T47D (cell line): ENCODE data around the gene FNBP1.
A peak's percentile ranks its signal among the peaks of the same experiment; 100 is the strongest.

Experiments
- DNase-seq, 2 experiments: peaks; one replicate each; pipeline versions ENCODE4 v3.0.0 to v3.0.0-alpha.2; 2011 to 2012; ENCODE audit warnings: low read depth in 1 of 2, low spot score in 1 of 2
- JUND ChIP-seq: IDR thresholded peaks from 2 replicates; pipeline ENCODE4 v1.6.1; 2012; ENCODE audit warnings: low read depth
- in situ Hi-C: cut with HindIII; loops from 2 replicates; pipeline ENCODE4 v1.10.0; 2016; ENCODE audit warnings: low sequenced_read_pairs, low pct_unique_long_range_greater_than_20kb

The FNBP1 gene

DNA sequence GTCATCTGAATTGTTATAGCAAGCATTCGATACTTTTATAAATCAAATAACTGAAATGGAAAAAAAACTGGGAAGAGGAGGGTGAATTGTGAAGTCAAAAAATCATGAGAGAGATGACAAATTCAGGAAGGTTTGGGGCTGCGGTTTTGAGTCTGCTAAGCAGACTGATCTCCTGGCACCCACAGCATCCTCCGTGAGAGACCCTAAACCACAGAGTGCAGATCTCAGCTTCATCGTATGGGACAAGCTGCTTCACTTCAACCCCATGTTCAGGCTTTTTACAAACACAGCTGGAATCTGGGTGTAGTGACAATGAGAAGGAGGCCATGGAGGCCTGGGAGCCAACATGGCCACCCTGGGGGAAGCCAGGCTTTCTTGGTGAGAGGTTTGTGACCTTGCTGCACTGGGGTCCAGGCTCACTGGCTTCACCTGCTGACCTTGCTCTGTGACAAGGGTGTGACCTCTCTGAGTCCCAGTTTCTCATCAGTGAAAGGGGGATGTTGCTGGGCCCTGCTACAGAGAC, 188.3 kb downstream of the FNBP1 start:
- no peak for TF ChIP-seq JUND
- no peak for DNase-seq
- in situ Hi-C loops, result no loop called here

DNA sequence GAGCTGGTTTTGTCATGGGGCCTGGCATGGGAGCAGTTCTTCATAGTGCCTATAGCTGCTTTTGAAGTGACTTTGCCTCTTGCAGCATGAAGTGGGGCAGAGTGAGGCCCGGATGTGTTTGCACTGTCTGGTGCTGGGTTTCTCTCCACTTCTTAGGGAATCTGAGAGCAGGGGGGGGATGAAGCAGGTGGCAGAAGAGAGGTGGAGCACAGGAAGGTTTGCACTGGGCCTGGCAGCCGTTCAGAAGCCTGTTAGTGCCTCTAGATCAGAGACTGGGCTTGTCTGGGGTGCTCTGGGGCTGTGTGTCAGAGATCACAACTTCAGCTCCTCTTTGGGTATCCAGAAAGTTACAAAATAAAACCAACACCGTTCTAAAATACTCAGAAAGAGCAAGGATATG, 189.4 kb downstream of the FNBP1 start:
- DNase-seq, result no peak
- TF ChIP-seq JUND, result no peak
- in situ Hi-C loops, result no loop called here

DNA sequence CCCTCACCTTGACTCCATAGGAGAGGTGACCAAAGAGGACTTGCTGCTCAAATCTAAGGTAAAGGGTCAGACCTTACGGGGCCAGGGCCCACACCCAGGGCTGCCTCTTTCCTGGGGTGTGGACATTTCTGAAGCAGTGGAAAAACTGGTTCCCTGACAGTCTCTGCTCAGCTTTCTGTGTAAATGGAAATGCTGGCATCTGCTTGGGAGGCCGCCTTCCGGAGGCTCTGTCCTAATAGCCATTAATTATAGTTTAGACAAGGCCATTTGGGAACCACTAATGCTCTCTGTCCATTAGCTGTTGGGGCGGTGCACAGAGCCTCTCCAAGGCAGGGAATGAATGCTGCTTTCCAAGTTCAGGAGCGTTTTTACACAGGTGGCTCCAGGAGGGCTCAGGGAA, 190.4 kb downstream of the FNBP1 start:
- DNase-seq, result peak in 1 of 2 experiments; percentile 28
- TF ChIP-seq JUND, result no peak
- in situ Hi-C loops, result no loop called here

DNA sequence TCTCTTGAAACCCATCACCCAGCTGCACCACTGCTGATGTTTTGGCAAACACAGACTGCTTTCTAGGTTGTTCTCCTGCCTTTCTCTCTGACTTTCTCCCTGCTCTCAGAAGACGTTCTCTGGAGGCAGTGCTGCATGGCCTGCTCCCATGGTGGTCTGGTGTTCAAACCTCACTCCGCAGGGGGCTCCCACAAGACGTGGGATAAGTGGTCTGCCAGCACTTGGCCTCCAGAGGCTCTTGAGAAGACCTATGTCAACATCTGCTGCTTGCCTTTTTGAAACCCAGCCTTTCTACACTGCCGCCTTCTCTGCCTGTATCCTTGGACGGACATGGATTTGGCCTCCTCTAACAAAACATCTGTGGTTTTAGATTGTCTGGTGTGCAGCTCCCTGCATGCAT, 191.2 kb downstream of the FNBP1 start:
- DNase-seq, result no peak
- no peak for TF ChIP-seq JUND
- in situ Hi-C loops, result no loop called here

DNA sequence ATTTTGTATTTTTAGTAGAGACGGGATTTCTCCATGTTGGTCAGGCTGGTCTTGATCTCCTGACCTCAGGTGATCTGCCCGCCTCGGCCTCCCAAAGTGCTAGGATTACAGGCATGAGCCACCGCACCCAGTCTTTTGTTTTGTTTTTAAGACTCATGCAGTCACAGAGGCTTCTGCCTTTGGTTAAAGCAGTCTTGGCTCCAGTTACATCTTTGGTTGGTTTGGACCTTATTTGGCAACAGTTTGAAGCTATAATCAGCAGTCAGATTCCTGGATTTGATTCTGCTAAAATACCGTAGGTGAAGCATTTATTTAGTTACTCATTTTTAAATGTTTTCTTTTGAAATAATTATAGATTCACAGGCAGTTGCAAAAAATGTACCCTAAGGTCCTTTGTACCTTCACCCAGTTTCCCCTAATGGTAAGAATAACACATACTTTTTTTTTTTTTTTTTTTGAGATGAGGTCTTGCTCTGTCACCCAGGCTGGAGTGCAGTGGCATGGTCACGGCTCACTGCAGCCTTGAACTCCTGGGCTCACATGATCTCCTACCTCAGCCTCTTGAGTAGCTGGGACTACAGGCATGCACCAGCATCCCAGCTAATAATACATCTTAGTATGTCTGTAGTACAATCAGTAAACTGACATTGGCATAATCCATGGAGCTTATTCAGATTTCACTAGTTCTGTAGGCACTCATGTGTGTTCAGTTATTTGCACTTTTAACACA, 192.0 kb downstream of the FNBP1 start:
- in situ Hi-C loops, result no loop called here

DNA sequence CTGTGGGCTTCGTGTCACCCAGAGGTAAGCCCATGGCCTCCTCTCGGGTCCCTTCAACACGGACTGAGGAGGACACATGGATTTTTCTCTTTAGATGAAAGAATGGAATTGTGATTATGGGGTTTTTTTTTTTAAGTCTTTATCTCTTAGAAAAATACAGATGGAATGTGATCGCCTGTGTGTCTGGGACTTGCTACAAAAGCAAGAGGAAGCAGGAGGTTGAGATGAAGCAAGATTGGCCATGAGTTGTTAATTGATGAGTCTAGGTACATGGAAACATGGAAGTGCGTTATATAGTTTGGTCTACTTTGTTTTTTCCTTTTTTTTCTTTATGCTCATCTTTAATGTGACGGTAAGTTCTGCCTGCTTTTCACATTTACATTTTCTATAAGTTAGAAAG, 193.1 kb downstream of the FNBP1 start:
- DNase-seq, result no peak
- TF ChIP-seq JUND, result no peak
- in situ Hi-C loops, result no loop called here

More for the DNA sequence above, 192.0 kb downstream of the FNBP1 start:
- TF ChIP-seq JUND, result no peak
- DNase-seq, result no peak

DNA sequence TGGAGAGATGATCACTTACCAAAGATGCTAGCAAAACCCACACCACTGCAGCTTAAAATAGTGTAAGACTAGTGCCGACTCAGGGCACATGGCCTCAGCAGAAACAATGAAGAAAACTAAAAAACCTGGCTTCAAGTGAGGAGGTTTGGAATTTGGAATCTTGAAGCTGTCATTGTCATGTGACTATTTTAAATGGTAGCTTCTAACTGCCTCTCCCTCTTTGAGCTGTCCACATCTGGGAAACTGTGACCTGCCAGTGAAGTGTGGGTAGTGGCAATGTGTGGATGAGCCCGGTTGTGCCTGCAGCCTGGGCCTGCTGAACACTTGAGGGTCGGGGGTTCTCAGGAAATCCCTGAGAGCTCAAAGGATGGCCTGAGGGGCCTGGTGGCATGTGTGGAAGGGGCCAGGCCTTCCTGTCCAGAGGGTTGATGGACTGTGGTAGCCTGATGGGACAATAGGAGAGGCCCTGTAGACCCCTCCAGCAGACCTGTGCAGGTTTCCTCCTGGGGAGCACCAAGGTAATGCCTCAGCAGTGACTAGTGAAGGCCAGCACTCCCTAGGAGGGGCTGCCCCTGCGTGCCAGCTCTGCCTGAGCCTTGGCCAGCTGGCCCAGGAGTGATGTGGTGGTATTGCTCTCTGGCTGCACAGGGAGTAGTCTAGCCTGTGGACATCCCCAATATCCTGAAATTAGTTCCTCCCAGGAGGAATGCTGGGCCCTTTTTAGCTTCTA, 194.1 kb downstream of the FNBP1 start:
- no peak for DNase-seq
- in situ Hi-C loops, result no loop called here
- TF ChIP-seq JUND, result no peak

DNA sequence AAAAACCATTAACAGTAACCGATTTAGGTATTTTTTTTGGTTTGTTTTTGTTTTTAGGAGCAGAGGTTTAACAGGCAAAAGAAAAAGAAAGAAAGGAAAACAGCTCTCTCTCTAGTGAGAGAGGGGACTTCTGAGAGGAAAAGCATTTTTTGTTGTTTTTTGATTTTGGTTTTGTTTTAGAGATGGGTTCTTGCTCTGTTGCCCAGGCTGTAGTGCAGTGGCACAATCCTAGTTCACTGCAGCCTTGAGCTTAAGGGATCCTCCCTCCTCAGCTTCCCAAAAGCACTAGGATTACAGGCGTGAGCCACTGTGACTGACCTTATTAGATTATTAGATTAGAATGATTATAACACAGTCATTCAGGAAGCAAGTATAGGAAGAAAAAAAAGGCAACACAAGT, 197.6 kb downstream of the FNBP1 start:
- DNase-seq, result no peak
- in situ Hi-C loops, result no loop called here
- TF ChIP-seq JUND, result no peak

DNA sequence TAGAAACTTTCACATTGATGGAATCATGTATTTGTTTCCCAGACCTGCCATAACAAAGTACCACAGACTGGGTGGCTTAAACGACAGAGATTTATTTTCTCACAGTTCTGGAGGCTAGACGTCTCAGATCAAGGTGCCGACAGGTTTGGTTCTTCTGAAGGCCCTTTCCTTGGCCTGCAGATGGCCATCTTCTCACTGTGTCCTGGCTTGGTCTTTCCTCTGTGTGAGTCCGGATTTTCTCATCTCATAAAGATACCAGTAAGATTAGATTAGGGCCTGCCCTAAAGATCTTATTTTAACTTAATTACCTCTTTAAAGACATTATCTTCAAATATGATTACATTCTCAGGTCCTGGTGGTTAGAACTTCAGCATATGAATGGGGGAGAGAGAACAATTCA, 201.9 kb downstream of the FNBP1 start:
- TF ChIP-seq JUND, result no peak
- in situ Hi-C loops, result no loop called here
- no peak for DNase-seq

DNA sequence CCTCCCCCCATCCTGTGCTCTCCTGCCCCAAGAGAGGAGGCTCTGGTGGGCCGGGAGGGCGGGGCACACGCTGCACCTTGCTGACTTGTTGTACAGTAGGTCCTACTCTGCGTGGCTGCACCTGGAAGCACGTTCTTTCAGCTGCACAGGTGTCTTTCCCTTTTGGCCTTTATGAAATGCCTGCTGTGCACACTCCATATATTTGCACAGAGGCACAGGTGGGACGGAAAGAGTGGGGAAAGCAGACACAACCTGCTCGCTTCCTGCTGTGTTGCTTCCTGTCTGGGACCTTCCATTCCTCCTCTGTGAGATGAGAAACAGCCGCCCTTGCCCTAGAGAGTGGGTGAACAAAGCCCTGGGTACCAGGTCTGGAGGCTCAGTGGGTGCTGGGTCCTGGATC, 203.0 kb downstream of the FNBP1 start:
- in situ Hi-C loops, result no loop called here
- TF ChIP-seq JUND, result no peak
- no peak for DNase-seq

DNA sequence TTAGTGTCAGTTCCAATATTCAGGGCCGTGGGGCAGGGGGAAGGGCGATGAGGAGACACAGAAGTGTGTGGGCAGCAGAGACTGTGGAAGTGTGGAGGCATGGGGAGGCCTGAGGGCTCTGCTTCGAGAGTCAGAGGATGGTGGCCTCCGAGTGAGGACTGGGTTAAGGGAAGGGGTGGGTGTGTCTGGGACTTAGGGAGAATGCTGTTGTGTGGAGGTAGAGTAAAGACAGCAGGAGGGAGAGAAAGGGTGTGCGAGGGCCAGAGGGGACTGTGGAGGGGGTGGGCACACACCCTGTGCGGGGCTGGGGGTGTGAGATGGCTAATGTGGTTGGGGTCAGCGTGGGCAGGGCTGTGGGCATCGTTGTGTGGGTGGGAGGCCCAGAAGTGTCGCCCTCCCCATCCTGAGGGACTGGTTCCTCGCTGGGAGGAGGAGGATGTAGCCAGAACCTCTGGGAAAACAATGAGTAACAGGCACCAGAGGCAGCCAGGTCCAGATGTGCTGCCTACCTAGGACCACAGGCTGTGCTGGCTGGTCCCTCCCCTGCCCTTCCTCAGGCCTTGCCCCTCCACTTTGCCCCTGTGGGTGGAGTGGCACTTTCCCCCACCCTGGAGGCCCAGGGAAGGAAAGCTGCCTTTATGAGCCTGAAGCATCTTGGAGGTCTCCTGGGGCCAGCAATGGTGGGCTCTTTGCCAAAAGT, 203.5 kb downstream of the FNBP1 start:
- in situ Hi-C loops, result no loop called here
- no peak for TF ChIP-seq JUND
- DNase-seq, result no peak

DNA sequence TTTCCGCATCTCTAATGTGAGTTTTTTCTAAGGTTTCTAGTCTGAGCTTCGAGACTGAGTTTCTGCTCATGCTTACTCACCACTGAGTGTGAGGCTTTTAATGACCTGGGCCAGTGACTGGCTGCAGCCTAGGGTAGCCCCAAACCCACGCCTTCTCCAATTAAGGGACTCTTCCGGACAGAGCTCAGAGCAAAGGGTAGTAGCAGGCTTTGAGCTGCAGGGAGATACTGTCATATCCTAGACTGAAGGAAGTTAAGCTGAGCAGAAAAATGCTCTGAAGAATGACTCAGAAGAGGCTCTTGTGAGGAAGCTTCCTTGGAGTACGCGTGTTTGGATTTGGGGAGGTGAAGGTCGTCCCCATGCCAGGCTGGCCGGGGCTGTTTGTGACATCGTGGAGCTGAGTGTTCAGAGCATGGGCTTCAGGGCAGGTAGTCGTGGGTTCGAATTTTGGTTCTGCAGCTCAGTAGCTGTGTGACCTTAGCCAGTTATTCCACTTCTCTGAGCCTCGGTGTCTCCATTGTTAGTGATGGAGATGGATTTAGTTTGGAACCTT, 204.2 kb downstream of the FNBP1 start:
- in situ Hi-C loops, result no loop called here
- TF ChIP-seq JUND, result no peak
- DNase-seq, result no peak
